GM15510 (cell line): ENCODE data around the gene PRKCZ.

Experiments
- POLR2A ChIP-seq: IDR thresholded peaks from 3 replicates; pipeline ENCODE4 v1.6.1; 2011; ENCODE audit warnings: borderline replicate concordance; ENCODE audit not compliant: insufficient read length; ENCODE audit errors: extremely low read depth

PRKCZ gene

GRCh38 chr1:2196901-2197638 lies 146.9 kb downstream of the PRKCZ start:
- no peak for TF ChIP-seq POLR2A

GRCh38 chr1:2197707-2198165 lies 147.5 kb downstream of the PRKCZ start:
- TF ChIP-seq POLR2A: no peak

- no peak for TF ChIP-seq POLR2A
Observed at GRCh38 chr1:2198571-2198970, 148.4 kb downstream of the PRKCZ start.

- TF ChIP-seq POLR2A: no peak
Observed at GRCh38 chr1:2199042-2199810, 149.0 kb downstream of the PRKCZ start.

GRCh38 chr1:2200308-2200943 lies 150.2 kb downstream of the PRKCZ start:
- no peak for TF ChIP-seq POLR2A

GRCh38 chr1:2201062-2201461 lies 150.9 kb downstream of the PRKCZ start:
- TF ChIP-seq POLR2A: no peak

GRCh38 chr1:2202008-2202575 lies 151.9 kb downstream of the PRKCZ start:
- TF ChIP-seq POLR2A: no peak

GRCh38 chr1:2202843-2203601 lies 152.8 kb downstream of the PRKCZ start:
- TF ChIP-seq POLR2A: no peak

GRCh38 chr1:2203671-2204414 lies 153.6 kb downstream of the PRKCZ start:
- no peak for TF ChIP-seq POLR2A

- TF ChIP-seq POLR2A: no peak
Observed at GRCh38 chr1:2204415-2205190, 154.4 kb downstream of the PRKCZ start.

- peak; percentile 34 for TF ChIP-seq POLR2A
Observed at GRCh38 chr1:2205191-2205952, 155.2 kb downstream of the PRKCZ start.

GRCh38 chr1:2206813-2207487 lies 156.7 kb downstream of the PRKCZ start:
- TF ChIP-seq POLR2A: no peak
